Measurements from ENCODE around the gene SMG5.

GRCh38 chr1:156236164-156236563, 46.5 kb downstream of the SMG5 start:
- TF ChIP-seq POLR2A (IDR thresholded peaks at IDR 0.05; ENCODE audit: low read depth, low read length) (no peak), TAF1 (IDR thresholded peaks at IDR 0.05; ENCODE audit: low read depth, low read length) (no peak)
